Sigmoid colon (tissue), 7 donors: ENCODE results near the gene RIPK1. TPM values are rescaled to one million over a fixed set of nuclear protein-coding genes. Genes with fewer than 3 reads are reported as not detected.
"Not testable (repeated sequence)": the region's sequence is repeated elsewhere in the genome, so short reads cannot be mapped to it uniquely, and the experiment has no call there.

ENCODE experiments used
- DNase-seq: peaks from one replicate; pipeline ENCODE4 v3.0.0-alpha.2; 2019
- H3K27ac ChIP-seq, 4 donors: fragments of 200-600 bp; sonication (generic); one replicate each; pipeline ENCODE4 v1.5.1; 2016 to 2019; ENCODE audit warnings: mild to moderate bottlenecking in 1 of 4
- H3K27me3 ChIP-seq, 3 donors: fragments of 200-600 bp; sonication (generic); one replicate each; pipeline ENCODE4 v1.5.1; 2019; ENCODE audit warnings: mild to moderate bottlenecking in 1 of 3
- H3K36me3 ChIP-seq, 4 donors: fragments of 200-600 bp; sonication (generic); one replicate each; pipeline ENCODE4 v1.5.1; 2016 to 2019
- H3K4me1 ChIP-seq, 4 donors: fragments of 200-600 bp; sonication (generic); one replicate each; pipeline ENCODE4 v1.5.1; 2017 to 2019
- H3K4me3 ChIP-seq, 4 donors: fragments of 200-600 bp; sonication (generic); one replicate each; pipeline ENCODE4 v1.5.1; 2017 to 2019; ENCODE audit warnings: mild to moderate bottlenecking in 2 of 4, moderate library complexity in 1 of 4
- H3K9me3 ChIP-seq, 4 donors: fragments of 200-600 bp in 3 of 4; sonication (generic) in 3 of 4; one replicate each; pipeline versions ENCODE4 v1.5.1 to v1.6.1; 2013 to 2019
- EP300 ChIP-seq, 4 donors: sonication (generic); formaldehyde crosslinking; IDR thresholded peaks; one replicate each; pipeline ENCODE4 v1.6.1; 2017; ENCODE audit warnings: antibody characterized with exemption in 4 of 4
- POLR2A ChIP-seq, 2 donors: fragments of 450-650 bp; IDR thresholded peaks; one replicate each; pipeline ENCODE4 v1.6.1; 2016; ENCODE audit warnings: antibody characterized with exemption in 2 of 2, mild to moderate bottlenecking in 2 of 2, moderate library complexity in 2 of 2
- POLR2AphosphoS5 ChIP-seq, 4 donors: sonication (generic); formaldehyde crosslinking; IDR thresholded peaks; one replicate each; pipeline ENCODE4 v1.6.1; 2017; ENCODE audit warnings: antibody characterized with exemption in 4 of 4
- WGBS, 2 donors: extraction: QIAGEN DNeasy Blood & Tissue Kit; methylation state at CpG; one replicate each; pipeline ENCODE4 v1.1.7; 2013; 5-methylcytosine and 5-hydroxymethylcytosine counted together
- intact Hi-C: fragments of 100-400 bp; cut with DNase I; formaldehyde crosslinking; loops from one replicate; pipeline ENCODE4 v1.15.1; 2023
- polyA plus RNA-seq, 3 donors: library from polyadenylated mRNA; stranded (reverse); fragments of 200-250 nt; gene quantifications; one replicate each; pipeline ENCODE4 v1.2.3, GENCODE V29; 2013
- total RNA-seq, 4 donors: library from RNA; depleted of rRNA; stranded (reverse); fragments of >200 nt; gene quantifications; one replicate each; pipeline ENCODE4 v1.1.0, GENCODE V29; 2016
- TF ChIP-seq, protein P1 (sequence below), 4 experiments: fragments of 450-650 bp in 3 of 4; fragments of 200-600 bp in 1 of 4; IDR thresholded peaks; one replicate each; pipeline ENCODE4 v1.5.1; 2016 to 2019; ENCODE audit warnings: antibody characterized with exemption in 4 of 4, mild to moderate bottlenecking in 3 of 4, moderate library complexity in 2 of 4
- donor health status: healthy with polysubstance abuse.
- donor health status: Bipolar disorder and iron deficiency.
- donor health status: healthy.

The RIPK1 gene
- total and polyA plus RNA-seq, 7 donors, result 19.7 to 27.3 (median 20.7) TPM

GRCh38 chr6:3022765-3023662 lies 45.3 kb upstream of the RIPK1 start:
- peaks cover 0 to 39% (median 27%) of the 10 kb centered on the region in 4 donors for H3K4me1 ChIP-seq
- no peak for DNase-seq
- intact Hi-C loops, result loop anchor here (2.0 kb wide), 1 partner anchor 22 kb away; no protein-coding TSS in a partner anchor
- WGBS, 2 donors, result 56 to 61% methylated on average over 26 of the region's 26 CpGs
- TF ChIP-seq EP300 (IDR thresholded peaks at IDR 0.05) (no peak), POLR2A (IDR thresholded peaks at IDR 0.05) (no peak), POLR2AphosphoS5 (IDR thresholded peaks at IDR 0.05) (no peak)
- TF ChIP-seq, protein P1, sequence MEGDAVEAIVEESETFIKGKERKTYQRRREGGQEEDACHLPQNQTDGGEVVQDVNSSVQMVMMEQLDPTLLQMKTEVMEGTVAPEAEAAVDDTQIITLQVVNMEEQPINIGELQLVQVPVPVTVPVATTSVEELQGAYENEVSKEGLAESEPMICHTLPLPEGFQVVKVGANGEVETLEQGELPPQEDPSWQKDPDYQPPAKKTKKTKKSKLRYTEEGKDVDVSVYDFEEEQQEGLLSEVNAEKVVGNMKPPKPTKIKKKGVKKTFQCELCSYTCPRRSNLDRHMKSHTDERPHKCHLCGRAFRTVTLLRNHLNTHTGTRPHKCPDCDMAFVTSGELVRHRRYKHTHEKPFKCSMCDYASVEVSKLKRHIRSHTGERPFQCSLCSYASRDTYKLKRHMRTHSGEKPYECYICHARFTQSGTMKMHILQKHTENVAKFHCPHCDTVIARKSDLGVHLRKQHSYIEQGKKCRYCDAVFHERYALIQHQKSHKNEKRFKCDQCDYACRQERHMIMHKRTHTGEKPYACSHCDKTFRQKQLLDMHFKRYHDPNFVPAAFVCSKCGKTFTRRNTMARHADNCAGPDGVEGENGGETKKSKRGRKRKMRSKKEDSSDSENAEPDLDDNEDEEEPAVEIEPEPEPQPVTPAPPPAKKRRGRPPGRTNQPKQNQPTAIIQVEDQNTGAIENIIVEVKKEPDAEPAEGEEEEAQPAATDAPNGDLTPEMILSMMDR (IDR thresholded peaks at IDR 0.05), result no peak
- H3K27me3 ChIP-seq, result no peaks in the 10 kb centered on the region
- no peaks in the 10 kb centered on the region for H3K9me3 ChIP-seq
- H3K27ac ChIP-seq, result peak overlapping the region; percentile 79 to 90 (median 84)
- peaks cover 0 to 20% (median 0%) of the 10 kb centered on the region in 4 donors for H3K36me3 ChIP-seq
- peak overlapping the region; percentile 24 to 58 (median 46) for H3K4me3 ChIP-seq

- intact Hi-C loops, result loop anchor here (2.0 kb wide), 1 partner anchor 23 kb away; no protein-coding TSS in a partner anchor
- Histone ChIP-seq H3K4me1 (peaks cover 0 to 39% (median 27%) of the 10 kb centered on the region in 4 donors), H3K36me3 (peaks cover 0 to 14% (median 0%) of the 10 kb centered on the region in 4 donors), H3K4me3 (peak overlapping the region; percentile 24 to 58 (median 46)), H3K27me3 (no peaks in the 10 kb centered on the region), H3K27ac (peak overlapping the region; percentile 79 to 90 (median 84)), H3K9me3 (no peaks in the 10 kb centered on the region)
- TF ChIP-seq POLR2A (IDR thresholded peaks at IDR 0.05) (peak; percentile 61 to 69), EP300 (IDR thresholded peaks at IDR 0.05) (peak in 2 of 4 donors; percentile 17 to 46), POLR2AphosphoS5 (IDR thresholded peaks at IDR 0.05) (peak; percentile 76 to 92 (median 87))
- TF ChIP-seq, protein P1 (IDR thresholded peaks at IDR 0.05), result no peak
- peak; percentile 97 for DNase-seq
- 34 to 36% methylated on average over 32 of the region's 32 CpGs for WGBS, 2 donors
These were observed 44.4 kb upstream of the RIPK1 start for GRCh38 chr6:3023663-3024483.

- Histone ChIP-seq H3K4me1 (peaks cover 0 to 37% (median 24%) of the 10 kb centered on the region in 4 donors), H3K36me3 (no peaks in the 10 kb centered on the region), H3K27me3 (no peaks in the 10 kb centered on the region), H3K9me3 (no peaks in the 10 kb centered on the region), H3K27ac (peak overlapping the region; percentile 27 to 86 (median 35)), H3K4me3 (no peak overlapping the region)
- no peak for DNase-seq
- TF ChIP-seq EP300 (IDR thresholded peaks at IDR 0.05) (no peak), POLR2A (IDR thresholded peaks at IDR 0.05) (no peak), POLR2AphosphoS5 (IDR thresholded peaks at IDR 0.05) (no peak)
- TF ChIP-seq, protein P1 (IDR thresholded peaks at IDR 0.05), result no peak
- intact Hi-C loops, result no loop called here
- WGBS, 2 donors, result 68 to 90% methylated on average over 20 of the region's 20 CpGs
These were observed 41.3 kb upstream of the RIPK1 start for GRCh38 chr6:3026791-3027626.

- H3K9me3 ChIP-seq, H3K36me3 ChIP-seq, H3K27ac ChIP-seq, DNase-seq, H3K4me3 ChIP-seq, intact Hi-C loops, H3K27me3 ChIP-seq: not testable (repeated sequence)
- WGBS, 2 donors, result 71 to 82% methylated on average over 5 of the region's 5 CpGs
- H3K4me1 ChIP-seq, result peaks cover 0 to 27% (median 16%) of the 10 kb centered on the region in 4 donors
These were observed 40.1 kb upstream of the RIPK1 start for GRCh38 chr6:3028156-3028555.
